ENCODE measurements around the gene MACROD2. TPM values are rescaled to one million over a fixed set of nuclear protein-coding genes. Genes with fewer than 3 reads are reported as not detected.

Gene MACROD2
- polyA plus RNA-seq, 5 donors = 5.3 to 8.3 (median 8.1) TPM

GRCh38 chr20:15899967-15900366, 1904.7 kb downstream of the MACROD2 start:
- DNase-seq = no peak

GRCh38 chr20:15900443-15900842, 1905.1 kb downstream of the MACROD2 start:
- DNase-seq = no peak

GRCh38 chr20:15902493-15902892, 1907.2 kb downstream of the MACROD2 start:
- DNase-seq = no peak

GRCh38 chr20:15905661-15906060, 1910.3 kb downstream of the MACROD2 start:
- DNase-seq = no peak

GRCh38 chr20:15909995-15910394, 1914.7 kb downstream of the MACROD2 start:
- DNase-seq = no peak

GRCh38 chr20:15911581-15911980, 1916.3 kb downstream of the MACROD2 start:
- DNase-seq = peak in 1 of 2 donors; percentile 9

GRCh38 chr20:15913391-15914025, 1918.2 kb downstream of the MACROD2 start:
- DNase-seq = no peak

GRCh38 chr20:15916623-15917022, 1921.3 kb downstream of the MACROD2 start:
- no peak for DNase-seq

GRCh38 chr20:15917283-15917682, 1922.0 kb downstream of the MACROD2 start:
- no peak for DNase-seq

- DNase-seq = no peak
Observed at GRCh38 chr20:15918631-15919030, 1923.3 kb downstream of the MACROD2 start.

- no peak for DNase-seq
Observed at GRCh38 chr20:15919118-15919517, 1923.8 kb downstream of the MACROD2 start.

- DNase-seq = peak in 1 of 2 donors; percentile 8
Observed at GRCh38 chr20:15921930-15922329, 1926.6 kb downstream of the MACROD2 start.

GRCh38 chr20:15922556-15922955, 1927.2 kb downstream of the MACROD2 start:
- DNase-seq = no peak

GRCh38 chr20:15923030-15923776, 1927.9 kb downstream of the MACROD2 start:
- DNase-seq = no peak

- no peak for DNase-seq
Observed at GRCh38 chr20:15924556-15924955, 1929.2 kb downstream of the MACROD2 start.

GRCh38 chr20:15925376-15925775, 1930.1 kb downstream of the MACROD2 start:
- DNase-seq = no peak

- no peak for DNase-seq
Observed at GRCh38 chr20:15927893-15928650, 1932.8 kb downstream of the MACROD2 start.

- DNase-seq = no peak
Observed at GRCh38 chr20:15928946-15929345, 1933.6 kb downstream of the MACROD2 start.

GRCh38 chr20:15930311-15931305, 1935.3 kb downstream of the MACROD2 start:
- DNase-seq = peak in 1 of 2 donors; percentile 21

- DNase-seq = no peak
Observed at GRCh38 chr20:15931897-15932296, 1936.6 kb downstream of the MACROD2 start.

GRCh38 chr20:15937179-15937578, 1941.9 kb downstream of the MACROD2 start:
- no peak for DNase-seq
